Transverse colon (tissue), 4 donors: ENCODE measurements around the gene TTC23L. TPM values are rescaled to one million over a fixed set of nuclear protein-coding genes. Genes with fewer than 3 reads are reported as not detected.

ENCODE experiments used
- DNase-seq: peaks from one replicate; pipeline ENCODE4 v3.0.0-alpha.2; 2019
- H3K27ac ChIP-seq, 4 donors: fragments of 200-600 bp; sonication (generic); 2 replicates each; pipeline ENCODE4 v1.5.1; 2016 to 2018; ENCODE audit warnings: inconsistent platforms in 4 of 4
- H3K27me3 ChIP-seq: fragments of 200-600 bp; sonication (generic); 2 replicates; pipeline ENCODE4 v1.5.1; 2017; ENCODE audit warnings: inconsistent platforms
- H3K36me3 ChIP-seq, 4 donors: fragments of 200-600 bp; sonication (generic); 2 replicates each; pipeline ENCODE4 v1.5.1; 2017 to 2019; ENCODE audit warnings: inconsistent platforms in 4 of 4
- H3K4me1 ChIP-seq, 4 donors: fragments of 200-600 bp; sonication (generic); 2 replicates each; pipeline ENCODE4 v1.5.1; 2017 to 2020; ENCODE audit warnings: inconsistent platforms in 4 of 4
- H3K4me3 ChIP-seq, 4 donors: fragments of 200-600 bp; sonication (generic); 1 replicate in 1 of 4; 2 replicates in 3 of 4; pipeline versions ENCODE4 v1.5.1 to v1.6.1; 2017 to 2019; ENCODE audit warnings: inconsistent platforms in 4 of 4
- H3K9me3 ChIP-seq, 2 donors: fragments of 200-600 bp; sonication (generic); 2 replicates each; pipeline ENCODE4 v1.5.1; 2017 to 2019; ENCODE audit warnings: inconsistent platforms in 2 of 2
- CTCF ChIP-seq, 5 experiments: fragments of 200-600 bp in 3 of 5; fragments of 450-650 bp in 2 of 5; sonication (generic) in 3 of 5; IDR thresholded peaks; 1 replicate in 2 of 5; 2 replicates in 3 of 5; pipeline ENCODE4 v1.5.1; 2016 to 2017; ENCODE audit warnings: antibody characterized with exemption in 5 of 5, inconsistent platforms in 3 of 5, mild to moderate bottlenecking in 2 of 5, moderate library complexity in 1 of 5
- EP300 ChIP-seq: sonication (generic); formaldehyde crosslinking; IDR thresholded peaks from one replicate; pipeline ENCODE4 v1.6.1; 2017; ENCODE audit warnings: antibody characterized with exemption, low read depth
- POLR2A ChIP-seq: fragments of 450-650 bp; IDR thresholded peaks from one replicate; pipeline ENCODE4 v1.6.1; 2016; ENCODE audit warnings: antibody characterized with exemption, mild to moderate bottlenecking, moderate library complexity
- POLR2AphosphoS5 ChIP-seq, 3 donors: sonication (generic); formaldehyde crosslinking; IDR thresholded peaks; one replicate each; pipeline ENCODE4 v1.6.1; 2016; ENCODE audit warnings: antibody characterized with exemption in 3 of 3
- WGBS, 2 donors: methylation state at CpG; one replicate each; pipeline ENCODE4 v1.1.5; 2018; ENCODE audit warnings: low coverage in 1 of 2; 5-methylcytosine and 5-hydroxymethylcytosine counted together
- in situ Hi-C, 4 donors: fragments of 200-750 bp; cut with MboI; loops; one replicate each; pipeline versions ENCODE4 v1.15.0 to v1.15.1; 2017; ENCODE audit warnings: low sequenced_read_pairs in 3 of 4, low pct_ligation_motif_present in 1 of 4, low pct_unique_long_range_greater_than_20kb in 1 of 4
- intact Hi-C: fragments of 100-400 bp; cut with DNase I; formaldehyde crosslinking; loops from one replicate; pipeline ENCODE4 v1.15.1; 2023; ENCODE audit warnings: low total_unique reads
- total RNA-seq, 4 donors: library from RNA; depleted of rRNA; stranded (reverse); fragments of >200 nt; gene quantifications; one replicate each; pipeline ENCODE4 v1.1.0, GENCODE V29; 2016

TTC23L gene
- total RNA-seq, 4 donors from 2014 or later, result 0.27 to 0.32 TPM; not detected in 2

GRCh38 chr5:34866989-34867471 lies 28.1 kb downstream of the TTC23L start:
- in situ Hi-C loops, result no loop called here
- Histone ChIP-seq H3K4me1 (no peaks in the 10 kb centered on the region), H3K9me3 (no peaks in the 10 kb centered on the region), H3K27ac (no peak overlapping the region), H3K27me3 (no peaks in the 10 kb centered on the region), H3K4me3 (no peak overlapping the region), H3K36me3 (no peaks in the 10 kb centered on the region)
- 73 to 91% methylated on average over 3 of the region's 3 CpGs for WGBS, 2 donors
- intact Hi-C loops, result no loop called here
- DNase-seq, result peak; percentile 7
- TF ChIP-seq CTCF (IDR thresholded peaks at IDR 0.05) (no peak), POLR2AphosphoS5 (IDR thresholded peaks at IDR 0.05) (no peak), EP300 (no peak), POLR2A (no peak)

DNA sequence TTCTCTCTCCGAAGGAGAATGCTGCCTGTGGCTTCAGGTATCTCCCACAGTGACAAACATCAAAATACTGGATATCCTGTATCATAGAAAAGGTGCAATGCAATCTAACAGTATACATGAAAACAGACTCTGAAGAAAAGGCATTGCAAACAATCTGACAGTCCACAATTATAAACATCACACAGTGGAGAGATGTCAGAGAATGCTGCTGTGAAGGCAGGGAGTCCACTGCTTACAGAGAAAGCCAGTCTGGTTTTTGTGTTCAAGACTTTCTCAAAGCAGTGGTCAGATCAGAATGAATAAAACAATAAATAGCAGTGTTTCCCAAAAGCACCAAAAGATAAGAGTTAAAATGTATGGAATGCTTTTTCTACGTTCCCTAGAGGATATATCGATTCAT lies 28.7 kb downstream of the TTC23L start:
- H3K9me3 ChIP-seq, result no peaks in the 10 kb centered on the region
- in situ Hi-C loops, result no loop called here
- intact Hi-C loops, result no loop called here
- no peak overlapping the region for H3K27ac ChIP-seq
- H3K4me1 ChIP-seq, result no peaks in the 10 kb centered on the region
- DNase-seq, result no peak
- no peak overlapping the region for H3K4me3 ChIP-seq
- H3K27me3 ChIP-seq, result no peaks in the 10 kb centered on the region
- 89 to 100% methylated on average over 3 of the region's 3 CpGs for WGBS, 2 donors
- no peaks in the 10 kb centered on the region for H3K36me3 ChIP-seq
- TF ChIP-seq POLR2A, result no peak
- no peak for TF ChIP-seq CTCF (IDR thresholded peaks at IDR 0.05)
- TF ChIP-seq POLR2AphosphoS5 (IDR thresholded peaks at IDR 0.05), result no peak
- TF ChIP-seq EP300, result no peak

DNA sequence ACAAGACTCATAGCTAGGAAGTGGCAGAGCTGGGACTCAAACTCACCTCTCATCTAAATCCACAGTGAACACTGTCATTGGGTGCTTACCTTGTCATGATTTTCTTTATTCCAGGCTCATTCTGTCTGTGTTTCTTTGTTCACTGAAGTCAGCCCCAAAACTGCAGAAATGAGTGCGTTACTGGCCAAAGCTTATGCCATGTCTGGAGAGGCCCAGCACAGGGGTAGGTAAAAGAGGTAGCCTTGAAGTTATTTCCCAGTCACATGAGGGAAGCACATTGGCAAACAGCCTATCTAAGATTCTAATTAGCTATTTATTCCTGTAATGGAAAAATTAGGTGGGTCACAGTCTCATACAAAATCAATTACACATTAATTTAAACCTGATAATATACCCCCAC lies 29.8 kb downstream of the TTC23L start:
- 97 to 100% methylated on average over 1 of the region's 1 CpG for whole genome bisulfite sequencing, 2 donors
- Histone ChIP-seq H3K27me3 (no peaks in the 10 kb centered on the region), H3K9me3 (no peaks in the 10 kb centered on the region), H3K4me3 (no peak overlapping the region), H3K27ac (no peak overlapping the region), H3K36me3 (no peaks in the 10 kb centered on the region), H3K4me1 (no peaks in the 10 kb centered on the region)
- no peak for DNase-seq
- in situ Hi-C loops (no loop called here), intact Hi-C loops (no loop called here)
- TF ChIP-seq POLR2AphosphoS5 (IDR thresholded peaks at IDR 0.05), result no peak
- no peak for TF ChIP-seq EP300
- no peak for TF ChIP-seq POLR2A
- TF ChIP-seq CTCF (IDR thresholded peaks at IDR 0.05), result no peak

- 97 to 100% methylated on average over 1 of the region's 1 CpG for WGBS, 2 donors
- no peak overlapping the region for H3K27ac ChIP-seq
- H3K4me3 ChIP-seq, result no peak overlapping the region
These were observed 30.3 kb downstream of the TTC23L start for GRCh38 chr5:34869256-34869655.

More at GRCh38 chr5:34869256-34869655, 30.3 kb downstream of the TTC23L start:
- TF ChIP-seq POLR2A (no peak), CTCF (IDR thresholded peaks at IDR 0.05) (no peak), POLR2AphosphoS5 (IDR thresholded peaks at IDR 0.05) (no peak), EP300 (no peak)
- in situ Hi-C loops (no loop called here), intact Hi-C loops (no loop called here)
- Histone ChIP-seq H3K4me1 (no peaks in the 10 kb centered on the region), H3K27me3 (no peaks in the 10 kb centered on the region), H3K36me3 (no peaks in the 10 kb centered on the region), H3K9me3 (no peaks in the 10 kb centered on the region)
- no peak for DNase-seq
